Effector memory CD8-positive, alpha-beta T cell (primary cell): ENCODE measurements around the gene UBE2I.

Experiments used
- ATAC-seq: fragments of 150-1000 bp; cut with Tn5 transposase; replicated peaks from 2 replicates; pipeline ENCODE4 v1.10.0; 2021; ENCODE audit warnings: mild to moderate bottlenecking, moderate library complexity
- DNase-seq, 3 experiments: peaks; one replicate each; pipeline ENCODE4 v3.0.0; 2021
- H3K27ac Mint-ChIP-seq, 2 donors: one replicate each; pipeline ENCODE4 v1.8.0; 2022; ENCODE audit warnings: mild to moderate bottlenecking in 2 of 2, mixed read lengths in 2 of 2, moderate library complexity in 2 of 2
- H3K27me3 Mint-ChIP-seq, 2 donors: one replicate each; pipeline ENCODE4 v1.8.0; 2022; ENCODE audit warnings: mixed read lengths in 2 of 2
- H3K36me3 Mint-ChIP-seq: one replicate; pipeline ENCODE4 v1.8.0; 2022; ENCODE audit warnings: mild to moderate bottlenecking, moderate library complexity, mixed read lengths; ENCODE audit not compliant: insufficient read depth
- H3K4me1 Mint-ChIP-seq, 2 donors: one replicate each; pipeline ENCODE4 v1.8.0; 2022; ENCODE audit warnings: low read depth in 2 of 2, mixed read lengths in 2 of 2
- H3K4me3 Mint-ChIP-seq, 2 donors: one replicate each; pipeline ENCODE4 v1.8.0; 2022; ENCODE audit warnings: mild to moderate bottlenecking in 2 of 2, mixed read lengths in 2 of 2, moderate library complexity in 2 of 2
- H3K9me3 Mint-ChIP-seq, 2 donors: one replicate each; pipeline ENCODE4 v1.8.0; 2022; ENCODE audit warnings: mixed read lengths in 2 of 2

The UBE2I gene

DNA sequence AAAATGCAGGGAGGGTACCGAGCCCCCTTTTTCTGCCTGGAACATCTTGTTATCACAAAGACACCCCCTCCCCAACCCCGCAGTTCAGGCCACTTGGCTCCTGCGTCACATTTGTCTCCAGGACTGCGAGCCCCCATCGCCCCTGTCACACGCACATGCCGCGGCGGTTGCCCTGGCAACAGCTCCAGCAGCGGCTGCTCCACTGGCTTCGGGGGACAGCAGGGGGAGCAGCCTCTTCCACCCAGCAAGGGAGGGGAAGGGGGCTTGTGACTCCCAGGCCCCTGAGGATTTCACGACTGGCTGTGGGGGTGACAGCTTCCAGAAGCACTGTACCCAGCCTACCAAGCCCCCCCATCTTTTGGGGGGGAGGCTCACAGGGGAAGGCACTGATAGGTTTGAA, 26.6 kb downstream of the UBE2I start:
- H3K4me3 Mint-ChIP-seq, result no peak overlapping the region
- H3K4me1 Mint-ChIP-seq, result peaks cover 14 to 27% of the 10 kb centered on the region in 2 donors
- peaks cover 0 to 15% of the 10 kb centered on the region in 2 donors for H3K27me3 Mint-ChIP-seq
- DNase-seq, result no peak
- H3K9me3 Mint-ChIP-seq, result no peaks in the 10 kb centered on the region
- H3K36me3 Mint-ChIP-seq, result peaks cover 14% of the 10 kb centered on the region
- H3K27ac Mint-ChIP-seq, result peak overlapping the region; percentile 16 to 53
- ATAC-seq, result no peak

- no peak for ATAC-seq
- peak overlapping the region in 1 of 2 donors; percentile 29 for H3K4me3 Mint-ChIP-seq
- H3K4me1 Mint-ChIP-seq, result peaks cover 9 to 22% of the 10 kb centered on the region in 2 donors
- DNase-seq, result no peak
- H3K9me3 Mint-ChIP-seq, result no peaks in the 10 kb centered on the region
- H3K27ac Mint-ChIP-seq, result peak overlapping the region in 1 of 2 donors; percentile 53
- H3K36me3 Mint-ChIP-seq, result peaks cover 11% of the 10 kb centered on the region
- H3K27me3 Mint-ChIP-seq, result peaks cover 0 to 15% of the 10 kb centered on the region in 2 donors
Measured at GRCh38 chr16:1336619-1337018, 27.2 kb downstream of the UBE2I start.

GRCh38 chr16:1337486-1337885, 28.1 kb downstream of the UBE2I start:
- Mint-ChIP-seq H3K4me3 (no peak overlapping the region), H3K4me1 (peaks cover 8 to 17% of the 10 kb centered on the region in 2 donors), H3K27me3 (peaks cover 0 to 11% of the 10 kb centered on the region in 2 donors), H3K9me3 (no peaks in the 10 kb centered on the region), H3K36me3 (peaks cover 11% of the 10 kb centered on the region), H3K27ac (no peak overlapping the region)
- no peak for DNase-seq
- ATAC-seq, result no peak

DNA sequence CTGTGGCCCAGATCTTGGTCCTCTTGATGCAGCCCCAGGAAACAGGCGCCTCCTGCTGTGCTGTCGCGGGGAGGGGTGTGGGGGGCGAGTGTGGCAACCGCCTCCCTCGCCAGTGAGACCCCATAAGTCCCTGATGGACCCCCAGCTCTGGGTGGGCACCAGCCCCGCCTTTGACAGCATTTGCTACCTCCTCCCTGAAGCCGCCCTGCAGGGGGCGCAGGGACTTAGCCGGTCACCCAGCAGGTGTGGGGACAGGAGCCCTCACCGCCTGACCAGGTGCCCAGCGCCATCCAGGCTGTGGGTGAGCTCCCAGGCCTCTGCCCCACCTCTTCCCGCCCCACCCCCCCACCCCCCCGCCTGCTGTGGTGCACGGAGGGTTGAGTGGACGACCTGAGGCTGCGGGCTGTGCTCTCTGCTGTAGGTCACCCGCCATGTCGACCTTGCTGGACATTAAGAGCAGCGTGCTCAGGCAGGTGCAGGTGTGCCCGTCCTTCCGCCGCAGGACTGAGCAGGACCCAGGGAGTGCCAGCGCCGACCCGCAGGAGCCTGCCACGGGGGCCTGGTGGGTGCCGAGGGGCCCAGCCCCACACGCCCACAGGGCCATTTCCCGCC, 28.8 kb downstream of the UBE2I start:
- DNase-seq (no peak), ATAC-seq (no peak)
- no peak overlapping the region for H3K27ac Mint-ChIP-seq
- H3K4me1 Mint-ChIP-seq, result peaks cover 12 to 20% of the 10 kb centered on the region in 2 donors
- no peaks in the 10 kb centered on the region for H3K9me3 Mint-ChIP-seq
- no peak overlapping the region for H3K4me3 Mint-ChIP-seq
- peaks cover 11% of the 10 kb centered on the region for H3K36me3 Mint-ChIP-seq
- H3K27me3 Mint-ChIP-seq, result peaks cover 0 to 8% of the 10 kb centered on the region in 2 donors

GRCh38 chr16:1338855-1339675, 29.6 kb downstream of the UBE2I start:
- DNase-seq (no peak), ATAC-seq (no peak)
- H3K27ac Mint-ChIP-seq, result no peak overlapping the region
- H3K4me1 Mint-ChIP-seq, result peaks cover 14 to 24% of the 10 kb centered on the region in 2 donors
- H3K27me3 Mint-ChIP-seq, result peaks cover 0 to 8% of the 10 kb centered on the region in 2 donors
- H3K36me3 Mint-ChIP-seq, result peaks cover 11% of the 10 kb centered on the region
- no peak overlapping the region for H3K4me3 Mint-ChIP-seq
- H3K9me3 Mint-ChIP-seq, result no peaks in the 10 kb centered on the region

DNA sequence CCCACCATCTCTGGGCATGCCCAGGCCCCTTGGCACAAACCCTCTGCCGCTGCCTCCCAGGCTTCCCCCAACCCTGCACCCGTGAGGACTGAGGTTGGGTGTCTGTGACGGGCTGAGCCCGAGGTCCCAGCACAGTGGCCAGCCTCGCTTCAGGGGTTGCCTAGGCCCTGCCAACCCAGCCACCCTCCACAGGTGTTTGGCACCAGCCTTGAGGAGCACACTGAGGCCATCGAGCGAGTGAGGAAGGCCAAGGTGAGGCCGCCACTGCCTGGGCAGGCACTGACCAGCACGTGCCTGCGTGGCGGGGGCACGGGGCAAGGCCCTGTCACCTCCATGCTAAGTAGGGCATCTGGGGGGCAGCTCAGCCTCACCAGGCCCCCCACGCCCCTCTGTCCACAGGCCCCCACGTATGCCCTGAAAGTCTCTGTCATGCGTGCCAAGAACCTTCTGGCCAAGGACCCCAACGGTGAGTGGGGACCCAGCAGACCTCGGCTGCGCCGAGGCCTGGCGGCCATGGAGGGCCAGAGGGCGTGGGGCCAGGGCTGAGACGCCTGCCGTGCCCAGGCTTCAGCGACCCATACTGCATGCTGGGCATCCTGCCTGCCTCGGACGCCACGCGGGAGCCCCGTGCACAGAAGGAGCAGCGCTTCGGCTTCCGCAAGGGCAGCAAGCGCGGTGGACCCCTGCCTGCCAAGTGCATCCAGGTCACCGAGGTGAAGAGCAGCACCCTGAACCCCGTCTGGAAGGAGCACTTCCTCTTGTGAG, 31.5 kb downstream of the UBE2I start:
- Mint-ChIP-seq H3K27me3 (no peaks in the 10 kb centered on the region), H3K36me3 (peaks cover 8% of the 10 kb centered on the region), H3K27ac (no peak overlapping the region), H3K9me3 (no peaks in the 10 kb centered on the region), H3K4me3 (no peak overlapping the region), H3K4me1 (peaks cover 14 to 16% of the 10 kb centered on the region in 2 donors)
- ATAC-seq (no peak), DNase-seq (no peak)

DNA sequence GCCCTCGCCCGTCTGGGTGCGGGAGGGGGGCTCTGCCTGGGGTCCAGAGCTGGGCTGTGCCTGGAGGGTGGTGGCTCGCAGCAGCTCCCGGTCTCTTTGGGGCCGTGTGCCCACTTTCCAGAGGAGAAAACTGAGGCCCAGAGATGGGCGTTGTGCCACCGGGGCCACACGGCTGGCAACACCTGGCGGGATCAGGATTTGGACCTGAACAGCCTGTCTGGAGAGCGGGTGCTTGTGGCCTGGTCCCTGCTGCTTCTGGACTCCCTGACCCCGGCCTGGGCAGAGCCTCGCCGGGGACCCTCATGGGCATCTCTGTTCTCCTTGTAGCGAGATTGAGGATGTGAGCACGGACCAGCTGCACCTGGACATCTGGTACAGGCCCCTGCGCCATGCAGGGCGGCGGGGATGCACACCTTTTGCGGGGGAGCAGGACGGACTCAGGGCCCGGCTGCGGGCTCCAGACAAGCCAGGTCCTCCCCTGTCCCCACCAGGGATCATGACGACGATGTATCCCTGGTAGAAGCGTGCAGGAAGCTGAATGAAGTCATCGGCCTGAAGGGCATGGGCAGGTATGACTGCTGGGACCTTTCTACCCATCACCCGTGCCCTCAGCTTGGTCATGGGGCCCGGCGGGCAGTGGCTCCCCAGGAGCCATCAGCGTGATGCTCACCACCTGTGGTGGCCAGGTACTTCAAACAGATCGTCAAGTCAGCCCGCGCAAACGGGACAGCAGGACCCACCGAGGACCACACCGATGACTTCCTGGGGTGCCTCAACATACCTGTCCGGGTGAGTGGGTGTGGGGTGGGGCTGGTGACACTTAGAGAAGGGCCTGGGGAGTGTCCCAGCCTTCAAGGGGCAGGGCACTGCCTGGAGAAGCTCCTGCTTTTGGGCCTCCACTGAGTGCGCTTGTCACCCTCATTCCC, 32.3 kb downstream of the UBE2I start:
- peaks cover 3% of the 10 kb centered on the region for H3K36me3 Mint-ChIP-seq
- H3K27me3 Mint-ChIP-seq, result no peaks in the 10 kb centered on the region
- no peaks in the 10 kb centered on the region for H3K9me3 Mint-ChIP-seq
- DNase-seq, result no peak
- peak overlapping the region; percentile 78 to 80 for H3K4me3 Mint-ChIP-seq
- peak overlapping the region in 1 of 2 donors; percentile 84 for H3K27ac Mint-ChIP-seq
- H3K4me1 Mint-ChIP-seq, result peaks cover 14 to 16% of the 10 kb centered on the region in 2 donors
- ATAC-seq, result no peak

DNA sequence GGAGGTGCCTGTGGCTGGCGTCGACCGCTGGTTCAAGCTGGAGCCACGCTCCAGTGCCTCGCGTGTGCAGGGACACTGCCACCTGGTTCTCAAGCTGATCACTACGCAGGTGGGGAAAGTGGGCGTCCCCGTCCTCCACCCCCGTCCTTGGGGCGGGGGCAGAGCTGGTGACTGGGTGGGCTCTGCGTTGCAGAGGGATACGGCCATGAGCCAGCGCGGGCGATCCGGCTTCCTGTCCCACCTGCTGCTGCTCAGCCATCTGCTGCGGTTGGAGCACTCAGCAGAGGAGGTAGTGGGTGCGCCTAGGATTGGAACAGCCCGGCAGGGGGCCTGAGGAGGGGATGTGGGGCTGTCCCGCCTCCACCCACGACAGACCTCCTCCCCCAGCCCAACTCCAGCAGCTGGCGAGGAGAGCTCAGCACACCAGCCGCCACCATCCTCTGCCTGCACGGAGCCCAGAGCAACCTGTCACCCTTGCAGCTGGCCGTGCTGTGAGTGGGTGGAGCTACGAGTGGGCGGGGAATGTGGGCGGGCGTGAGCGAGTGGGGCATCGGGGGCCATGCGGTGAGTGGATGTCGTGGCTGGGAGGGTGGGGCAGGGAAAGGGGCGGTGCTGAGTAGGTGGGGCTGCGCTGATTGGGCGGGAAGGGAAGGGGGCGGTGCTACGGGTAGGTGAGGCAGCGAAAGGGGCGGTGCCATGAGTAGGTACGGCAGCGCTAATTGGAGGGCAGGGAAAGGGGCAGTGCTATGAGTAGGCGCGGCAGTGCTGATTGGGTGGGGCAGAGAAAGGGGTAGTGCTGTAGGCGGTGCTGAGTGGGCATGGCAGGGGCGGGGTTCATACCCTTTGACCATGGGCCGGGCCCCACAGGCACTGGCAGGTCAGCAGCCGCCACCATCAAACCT, 33.3 kb downstream of the UBE2I start:
- peak overlapping the region in 1 of 2 donors; percentile 84 for H3K27ac Mint-ChIP-seq
- H3K36me3 Mint-ChIP-seq, result peaks cover 5% of the 10 kb centered on the region
- H3K9me3 Mint-ChIP-seq, result no peaks in the 10 kb centered on the region
- peak; percentile 94 to 97 (median 96) for DNase-seq
- no peaks in the 10 kb centered on the region for H3K27me3 Mint-ChIP-seq
- peaks cover 14 to 16% of the 10 kb centered on the region in 2 donors for H3K4me1 Mint-ChIP-seq
- peak; percentile 84 for ATAC-seq
- H3K4me3 Mint-ChIP-seq, result peak overlapping the region; percentile 78 to 80

- Mint-ChIP-seq H3K4me1 (peaks cover 14 to 16% of the 10 kb centered on the region in 2 donors), H3K36me3 (peaks cover 7% of the 10 kb centered on the region), H3K9me3 (no peaks in the 10 kb centered on the region), H3K4me3 (peak overlapping the region; percentile 78 to 80), H3K27ac (peak overlapping the region in 1 of 2 donors; percentile 84), H3K27me3 (no peaks in the 10 kb centered on the region)
- no peak for ATAC-seq
- no peak for DNase-seq
Measured at GRCh38 chr16:1343428-1344242, 34.2 kb downstream of the UBE2I start.

DNA sequence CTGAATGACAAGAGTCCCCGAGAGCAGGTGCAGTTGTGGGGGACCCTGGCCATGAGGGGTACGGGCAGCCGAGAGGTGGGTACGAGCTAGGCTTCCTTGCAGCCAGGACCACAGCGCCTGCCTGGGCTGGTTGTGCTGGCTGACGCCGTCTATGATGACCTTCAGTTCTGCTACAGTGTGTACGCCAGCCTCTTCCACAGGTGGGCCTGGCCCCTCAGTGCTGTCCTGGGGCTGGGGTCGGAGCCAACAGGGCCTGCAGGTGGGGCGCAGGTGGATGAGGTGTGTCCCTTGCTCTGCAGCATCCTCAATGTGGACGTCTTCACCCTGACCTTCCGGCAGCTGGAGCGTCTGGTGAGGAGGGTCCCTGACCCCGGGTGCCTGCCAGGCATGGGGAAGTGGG, 35.1 kb downstream of the UBE2I start:
- no peak for ATAC-seq
- Mint-ChIP-seq H3K4me3 (no peak overlapping the region), H3K4me1 (peaks cover 14 to 16% of the 10 kb centered on the region in 2 donors), H3K9me3 (no peaks in the 10 kb centered on the region), H3K27ac (peak overlapping the region in 1 of 2 donors; percentile 66), H3K27me3 (no peaks in the 10 kb centered on the region), H3K36me3 (peaks cover 16% of the 10 kb centered on the region)
- DNase-seq, result no peak

- peaks cover 22% of the 10 kb centered on the region for H3K36me3 Mint-ChIP-seq
- ATAC-seq, result no peak
- H3K4me1 Mint-ChIP-seq, result peaks cover 16 to 19% of the 10 kb centered on the region in 2 donors
- H3K4me3 Mint-ChIP-seq, result no peak overlapping the region
- DNase-seq, result no peak
- no peaks in the 10 kb centered on the region for H3K9me3 Mint-ChIP-seq
- no peaks in the 10 kb centered on the region for H3K27me3 Mint-ChIP-seq
- peak overlapping the region in 1 of 2 donors; percentile 66 for H3K27ac Mint-ChIP-seq
Measured at GRCh38 chr16:1345087-1345486, 35.7 kb downstream of the UBE2I start.
